Esophagus muscularis mucosa (tissue), 4 donors: Measurements from ENCODE around the gene PECR.

ENCODE experiments used
- EP300 ChIP-seq: sonication (generic); formaldehyde crosslinking; IDR thresholded peaks from one replicate; pipeline ENCODE4 v1.6.1; 2017; ENCODE audit warnings: antibody characterized with exemption
- POLR2A ChIP-seq: fragments of 450-650 bp; IDR thresholded peaks from one replicate; pipeline ENCODE4 v1.6.1; 2017; ENCODE audit warnings: antibody characterized with exemption, moderate library complexity, mild to moderate bottlenecking, low read depth
- POLR2AphosphoS5 ChIP-seq, 2 donors: sonication (generic); formaldehyde crosslinking; IDR thresholded peaks; one replicate each; pipeline ENCODE4 v1.6.1; 2017; ENCODE audit warnings: antibody characterized with exemption in 2 of 2
- TF ChIP-seq, protein P1 (sequence below), 3 experiments: fragments of 200-600 bp in 2 of 3; fragments of 450-650 bp in 1 of 3; sonication (generic) in 2 of 3; IDR thresholded peaks; one replicate each; pipeline ENCODE4 v1.5.1; 2017 to 2019; ENCODE audit warnings: antibody characterized with exemption in 3 of 3, mild to moderate bottlenecking in 2 of 3, moderate library complexity in 1 of 3

DNA sequence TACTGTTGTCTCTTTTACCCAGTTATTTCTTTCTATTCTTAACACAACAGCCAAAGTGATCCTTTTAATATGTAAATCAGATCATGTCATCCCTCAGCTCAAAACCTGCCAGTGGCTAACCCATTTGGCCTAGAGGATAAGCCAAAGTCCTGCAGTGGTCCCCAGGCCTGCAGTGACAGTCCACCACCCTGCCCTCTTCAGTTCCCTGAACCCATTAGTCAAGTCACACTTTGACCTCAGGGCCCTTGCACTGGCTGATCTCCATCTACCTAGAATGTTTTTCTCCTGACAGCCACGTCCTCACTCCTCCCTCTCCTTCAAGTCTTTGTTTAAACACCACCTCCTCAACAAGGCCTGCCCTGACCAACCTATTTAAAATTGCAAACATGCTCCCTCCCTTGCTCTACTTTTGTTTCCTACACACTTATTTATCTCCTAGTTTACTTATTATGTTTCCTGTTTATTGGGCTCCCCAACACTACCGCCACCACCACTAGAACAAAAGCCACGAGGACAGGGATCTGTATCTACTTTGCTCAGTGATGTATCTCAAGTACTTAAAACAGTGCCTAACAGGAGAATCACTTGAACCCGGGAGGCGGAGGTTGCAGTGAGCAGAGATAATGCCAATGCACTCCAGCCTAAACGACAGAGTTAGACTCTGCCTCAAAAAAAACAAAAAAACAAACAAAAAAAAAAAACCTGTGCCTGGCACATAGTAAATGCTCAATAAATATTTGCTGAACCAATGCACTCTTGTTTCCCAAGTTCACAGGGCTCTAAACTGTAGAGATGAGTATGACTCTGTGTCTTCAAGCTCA is 77.5 kb downstream of the PECR start:
- TF ChIP-seq EP300 (no peak), POLR2A (no peak), POLR2AphosphoS5 (IDR thresholded peaks at IDR 0.05) (no peak)
- TF ChIP-seq, protein P1, sequence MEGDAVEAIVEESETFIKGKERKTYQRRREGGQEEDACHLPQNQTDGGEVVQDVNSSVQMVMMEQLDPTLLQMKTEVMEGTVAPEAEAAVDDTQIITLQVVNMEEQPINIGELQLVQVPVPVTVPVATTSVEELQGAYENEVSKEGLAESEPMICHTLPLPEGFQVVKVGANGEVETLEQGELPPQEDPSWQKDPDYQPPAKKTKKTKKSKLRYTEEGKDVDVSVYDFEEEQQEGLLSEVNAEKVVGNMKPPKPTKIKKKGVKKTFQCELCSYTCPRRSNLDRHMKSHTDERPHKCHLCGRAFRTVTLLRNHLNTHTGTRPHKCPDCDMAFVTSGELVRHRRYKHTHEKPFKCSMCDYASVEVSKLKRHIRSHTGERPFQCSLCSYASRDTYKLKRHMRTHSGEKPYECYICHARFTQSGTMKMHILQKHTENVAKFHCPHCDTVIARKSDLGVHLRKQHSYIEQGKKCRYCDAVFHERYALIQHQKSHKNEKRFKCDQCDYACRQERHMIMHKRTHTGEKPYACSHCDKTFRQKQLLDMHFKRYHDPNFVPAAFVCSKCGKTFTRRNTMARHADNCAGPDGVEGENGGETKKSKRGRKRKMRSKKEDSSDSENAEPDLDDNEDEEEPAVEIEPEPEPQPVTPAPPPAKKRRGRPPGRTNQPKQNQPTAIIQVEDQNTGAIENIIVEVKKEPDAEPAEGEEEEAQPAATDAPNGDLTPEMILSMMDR (IDR thresholded peaks at IDR 0.05), result no peak
